ENCODE results near the gene CLDN3.
"Not testable (repeated sequence)": the region's sequence is repeated elsewhere in the genome, so short reads cannot be mapped to it uniquely, and the experiment has no call there.

CLDN3 gene

GRCh38 chr7:73770002-73770859, at the start of gene CLDN3:
Gene CLDN3 (minus strand): TSS chr7:73770270. CDS start chr7:73770049, 221 bp downstream.
- DNase-seq (ENCODE audit: low spot score), result peak; percentile 84

- DNase-seq (ENCODE audit: low spot score), result no peak
These were observed 47.1 kb upstream of the CLDN3 start for GRCh38 chr7:73817121-73817520.

GRCh38 chr7:73815436-73815835, 45.4 kb upstream of the CLDN3 start:
- DNase-seq (ENCODE audit: low spot score), result no peak

GRCh38 chr7:73812996-73813395, 42.9 kb upstream of the CLDN3 start:
- no peak for DNase-seq (ENCODE audit: low spot score)

- DNase-seq (ENCODE audit: low spot score), result peak; percentile 90
These were observed 41.7 kb upstream of the CLDN3 start for GRCh38 chr7:73811760-73812168.

- no peak for DNase-seq (ENCODE audit: low spot score)
These were observed 40.9 kb upstream of the CLDN3 start for GRCh38 chr7:73810998-73811360.

- DNase-seq (ENCODE audit: low spot score), result peak; percentile 94
These were observed 39.4 kb upstream of the CLDN3 start for GRCh38 chr7:73809467-73809951.

GRCh38 chr7:73802459-73802858, 32.4 kb upstream of the CLDN3 start:
- DNase-seq (ENCODE audit: low spot score), result no peak

- no peak for DNase-seq (ENCODE audit: low spot score)
These were observed 31.5 kb upstream of the CLDN3 start for GRCh38 chr7:73801577-73801976.

GRCh38 chr7:73799282-73800141, 29.4 kb upstream of the CLDN3 start:
- DNase-seq (ENCODE audit: low spot score), result peak; percentile 66

- not testable (repeated sequence) for DNase-seq (ENCODE audit: low spot score)
These were observed 27.1 kb upstream of the CLDN3 start for GRCh38 chr7:73797176-73797575.

- not testable (repeated sequence) for DNase-seq (ENCODE audit: low spot score)
These were observed 26.6 kb upstream of the CLDN3 start for GRCh38 chr7:73796656-73797055.

- not testable (repeated sequence) for DNase-seq (ENCODE audit: low spot score)
These were observed 25.1 kb upstream of the CLDN3 start for GRCh38 chr7:73795188-73795587.

GRCh38 chr7:73791170-73791690, 21.2 kb upstream of the CLDN3 start:
- not testable (repeated sequence) for DNase-seq (ENCODE audit: low spot score)

- no peak for DNase-seq (ENCODE audit: low spot score)
These were observed 19.0 kb upstream of the CLDN3 start for GRCh38 chr7:73789051-73789450.

- DNase-seq (ENCODE audit: low spot score), result not testable (repeated sequence)
These were observed 17.6 kb upstream of the CLDN3 start for GRCh38 chr7:73787786-73788048.

GRCh38 chr7:73786588-73786987, 16.5 kb upstream of the CLDN3 start:
- no peak for DNase-seq (ENCODE audit: low spot score)

GRCh38 chr7:73779517-73779916, 9.4 kb upstream of the CLDN3 start:
- no peak for DNase-seq (ENCODE audit: low spot score)

GRCh38 chr7:73778801-73779389, 8.8 kb upstream of the CLDN3 start:
- no peak for DNase-seq (ENCODE audit: low spot score)

- peak; percentile 33 for DNase-seq (ENCODE audit: low spot score)
These were observed 4.9 kb upstream of the CLDN3 start for GRCh38 chr7:73774923-73775322.

GRCh38 chr7:73773700-73774517, 3.8 kb upstream of the CLDN3 start:
- peak; percentile 86 for DNase-seq (ENCODE audit: low spot score)
